Spleen (tissue), 11 donors: ENCODE data around the gene PDGFA. TPM values are rescaled to one million over a fixed set of nuclear protein-coding genes. Genes with fewer than 3 reads are reported as not detected.

Source experiments
- DNase-seq: peaks from one replicate; pipeline ENCODE4 v3.0.0-alpha.2; 2020
- H3K27ac ChIP-seq, 8 donors: fragments of 200-600 bp; sonication (generic) in 7 of 8; 1 replicate in 4 of 8; 2 replicates in 4 of 8; pipeline versions ENCODE4 v1.5.0 to v1.8.0; 2016 to 2021; ENCODE audit warnings: inconsistent platforms in 4 of 8, mild to moderate bottlenecking in 4 of 8, moderate library complexity in 1 of 8
- H3K27me3 ChIP-seq, 7 donors: fragments of 200-600 bp; sonication (generic) in 6 of 7; replicated peaks in 1 of 7; 1 replicate in 4 of 7; 2 replicates in 3 of 7; pipeline versions ENCODE4 v1.5.0 to v1.8.0; 2016 to 2021; ENCODE audit warnings: inconsistent platforms in 3 of 7, mild to moderate bottlenecking in 1 of 7
- H3K36me3 ChIP-seq, 6 donors: fragments of 200-600 bp; sonication (generic) in 5 of 6; 1 replicate in 4 of 6; 2 replicates in 2 of 6; pipeline versions ENCODE4 v1.5.0 to v1.8.0; 2016 to 2021; ENCODE audit warnings: inconsistent platforms in 2 of 6
- H3K4me1 ChIP-seq, 6 donors: fragments of 200-600 bp; sonication (generic) in 5 of 6; 1 replicate in 3 of 6; 2 replicates in 3 of 6; pipeline versions ENCODE4 v1.5.0 to v1.8.0; 2016 to 2021; ENCODE audit warnings: inconsistent platforms in 3 of 6
- H3K4me3 ChIP-seq, 8 donors: fragments of 200-600 bp; sonication (generic) in 7 of 8; 1 replicate in 4 of 8; 2 replicates in 4 of 8; pipeline versions ENCODE4 v1.5.0 to v1.8.0; 2016 to 2021; ENCODE audit warnings: inconsistent platforms in 4 of 8, mild to moderate bottlenecking in 4 of 8, moderate library complexity in 2 of 8
- H3K9me3 ChIP-seq, 8 donors: fragments of 200-600 bp; sonication (generic) in 7 of 8; 1 replicate in 4 of 8; 2 replicates in 4 of 8; pipeline versions ENCODE4 v1.5.0 to v1.8.0; 2016 to 2021; ENCODE audit warnings: inconsistent platforms in 4 of 8
- CTCF ChIP-seq, 11 experiments: fragments of 200-600 bp in 7 of 11; fragments of 450-650 bp in 4 of 11; sonication (generic) in 4 of 11; IDR thresholded peaks in 8 of 11; conservative IDR thresholded peaks in 3 of 11; 1 replicate in 7 of 11; 2 replicates in 4 of 11; pipeline versions ENCODE4 v1.4.0 to v1.8.0; 2016 to 2021; ENCODE audit warnings: antibody characterized with exemption in 11 of 11, inconsistent platforms in 4 of 11, mild to moderate bottlenecking in 1 of 11
- POLR2A ChIP-seq, 3 donors: fragments of 450-650 bp; IDR thresholded peaks; one replicate each; pipeline ENCODE4 v1.5.1; 2017; ENCODE audit warnings: antibody characterized with exemption in 3 of 3, mild to moderate bottlenecking in 1 of 3
- POLR2AphosphoS5 ChIP-seq, 3 donors: sonication (generic); formaldehyde crosslinking; IDR thresholded peaks; one replicate each; pipeline ENCODE4 v1.5.1; 2017; ENCODE audit warnings: antibody characterized with exemption in 3 of 3
- WGBS, 5 donors: extraction: QIAGEN DNeasy Blood & Tissue Kit in 3 of 5; methylation state at CpG; one replicate each; pipeline versions ENCODE4 v1.1.5 to v1.1.7; 2013 to 2018; 5-methylcytosine and 5-hydroxymethylcytosine counted together
- intact Hi-C: fragments of 100-400 bp; cut with DNase I; formaldehyde crosslinking; loops from one replicate; pipeline ENCODE4 v1.15.0; 2023; ENCODE audit warnings: low total_unique reads
- polyA plus RNA-seq, 3 donors: library from polyadenylated mRNA; stranded (reverse); fragments of 200-250 nt; gene quantifications; one replicate each; pipeline ENCODE4 v1.2.1, GENCODE V29; 2013
- total RNA-seq, 7 donors: library from RNA; depleted of rRNA in 3 of 7; stranded (reverse); fragments of >200 nt in 3 of 7; fragmentation: NEBNext Ultra II Directional in 4 of 7; extraction: Animal tissue kit (Norgen Biotek cat#: 25700) in 4 of 7; gene quantifications; one replicate each; pipeline versions ENCODE4 v1.1.0 to v1.2.1, GENCODE V29; 2016 to 2021
- donor health status: healthy with polysubstance abuse.
- donor health status: DM: no; HTN: no; CAD: no; lungs with moderate emphysema.
- donor health status: DM: no; HTN: no; CAD: no.
- donor health status: Bipolar disorder and iron deficiency.
- donor health status: healthy.
- donor health status: DM: no; HTN: no; CAD: no.
- donor health status: DM: yes; HTN: yes; CAD: no.

PDGFA gene
- total and polyA plus RNA-seq, 10 donors, result 6.1 to 49.5 (median 19.9) TPM

DNA sequence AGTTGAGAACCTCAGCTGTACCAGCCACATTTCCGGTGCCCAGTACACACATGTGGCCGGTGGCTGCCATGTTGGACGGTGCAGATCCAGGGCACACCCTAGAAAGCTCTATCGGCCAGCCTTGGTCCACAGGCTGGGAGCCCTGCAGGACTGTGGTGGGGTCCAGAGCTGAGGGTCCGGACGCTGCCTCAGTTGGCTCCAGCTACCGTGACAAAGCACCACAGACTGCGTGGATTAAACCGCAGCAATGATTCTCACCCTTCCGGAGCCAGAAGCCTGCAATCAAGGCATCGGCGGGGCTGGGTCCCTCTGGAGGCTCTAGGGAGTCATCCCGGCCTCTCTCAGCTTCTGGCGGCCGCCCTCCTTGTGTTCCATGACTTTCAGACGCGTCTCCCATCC lies 50.1 kb downstream of the PDGFA start:
- Histone ChIP-seq H3K27me3 (peaks cover 0 to 14% (median 0%) of the 10 kb centered on the region in 7 donors), H3K9me3 (peaks cover 0 to 16% (median 6%) of the 10 kb centered on the region in 8 donors), H3K36me3 (no peaks in the 10 kb centered on the region), H3K4me1 (peaks cover under 1 to 39% (median 24%) of the 10 kb centered on the region in 6 donors), H3K27ac (no peak overlapping the region), H3K4me3 (no peak overlapping the region)
- 92 to 96% (median 94%) methylated on average over 17 of the region's 17 CpGs for WGBS, 5 donors
- TF ChIP-seq POLR2AphosphoS5 (IDR thresholded peaks at IDR 0.05) (no peak), POLR2A (IDR thresholded peaks at IDR 0.05) (no peak), CTCF (IDR thresholded peaks at IDR 0.05 in 8 of 11, conservative IDR thresholded peaks at IDR 0.05 in 3 of 11) (no peak)
- intact Hi-C loops, result no loop called here
- DNase-seq, result peak; percentile 55

DNA sequence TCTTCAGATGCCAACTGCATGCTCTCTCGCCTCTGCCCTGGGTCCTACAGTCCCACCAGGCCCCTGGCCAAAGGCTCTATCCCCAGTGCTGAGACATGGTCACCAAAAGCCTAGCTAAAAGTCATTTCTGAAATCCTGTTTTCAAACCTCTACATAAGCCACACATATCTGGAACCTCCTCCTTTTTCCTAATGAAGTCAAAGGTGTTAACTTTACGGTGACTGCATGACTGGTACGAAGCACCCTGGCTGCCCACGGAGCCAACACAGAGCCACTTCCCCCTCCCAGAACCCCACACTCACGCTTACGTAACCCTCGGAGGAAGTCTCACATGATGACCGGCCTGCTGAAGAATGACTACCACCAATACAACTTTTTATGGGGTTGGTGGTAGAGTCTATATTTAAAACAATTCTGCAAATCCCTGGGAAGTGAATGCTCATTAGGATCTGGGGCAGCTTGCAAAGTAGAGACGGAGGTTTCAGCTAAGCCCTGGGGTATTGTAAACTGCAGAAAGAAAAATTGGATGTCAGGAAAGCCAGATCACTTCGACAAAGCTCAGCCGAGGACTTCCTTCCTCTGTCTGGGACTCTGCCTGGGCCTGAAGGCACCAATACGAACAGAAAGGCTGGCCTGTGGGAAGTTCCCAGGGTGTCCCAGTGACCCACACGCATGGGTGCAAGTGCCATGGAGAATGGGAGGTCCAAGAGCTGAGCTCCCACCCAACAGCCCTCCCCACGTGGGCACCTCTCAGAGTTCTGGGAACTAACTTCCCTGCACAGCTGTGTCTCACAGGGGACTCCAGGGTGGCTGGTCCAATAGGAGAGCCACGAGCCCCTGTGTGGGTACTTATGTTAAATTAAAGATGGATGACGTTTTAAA lies 50.7 kb downstream of the PDGFA start:
- WGBS, 5 donors, result 33 to 43% (median 37%) methylated on average over 16 of the region's 16 CpGs
- Histone ChIP-seq H3K4me3 (no peak overlapping the region), H3K4me1 (peaks cover 4 to 46% (median 28%) of the 10 kb centered on the region in 6 donors), H3K36me3 (no peaks in the 10 kb centered on the region), H3K9me3 (peaks cover 0 to 10% (median 0%) of the 10 kb centered on the region in 8 donors), H3K27me3 (peaks cover 0 to 14% (median 0%) of the 10 kb centered on the region in 7 donors), H3K27ac (peak overlapping the region in 1 of 8 donors; percentile 26)
- DNase-seq, result peak; percentile 41
- intact Hi-C loops, result no loop called here
- TF ChIP-seq POLR2A (IDR thresholded peaks at IDR 0.05) (no peak), POLR2AphosphoS5 (IDR thresholded peaks at IDR 0.05) (no peak), CTCF (IDR thresholded peaks at IDR 0.05 in 8 of 11, conservative IDR thresholded peaks at IDR 0.05 in 3 of 11) (no peak)

DNA sequence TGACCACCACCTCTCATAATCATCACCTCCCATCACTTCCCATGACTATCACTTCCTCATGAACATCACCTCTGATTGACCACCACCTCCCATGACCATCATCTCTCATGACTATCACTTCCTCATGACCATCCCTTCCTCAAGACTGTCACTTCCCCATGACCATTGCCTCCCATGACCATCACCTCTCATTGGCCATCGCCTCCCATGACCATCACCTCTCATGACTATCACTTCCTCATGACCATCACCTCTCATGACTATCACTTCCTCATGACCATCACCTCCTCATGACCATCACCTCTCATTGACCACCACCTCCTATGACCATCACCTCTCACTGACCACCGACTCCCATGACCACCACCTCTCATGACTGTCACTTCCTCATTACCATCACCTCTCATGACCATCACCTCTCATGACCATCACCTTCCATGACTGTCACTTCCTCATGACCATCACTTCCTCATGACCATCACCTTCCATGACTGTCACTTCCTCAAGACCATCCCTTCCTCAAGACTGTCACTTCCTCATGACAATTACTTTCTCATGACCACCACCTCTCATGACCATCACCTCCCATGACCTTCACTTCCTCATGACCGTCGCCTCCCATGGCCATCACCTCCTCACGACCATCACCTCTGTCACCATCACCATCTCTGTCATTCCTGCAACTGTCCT lies 51.6 kb downstream of the PDGFA start:
- Histone ChIP-seq H3K36me3 (no peaks in the 10 kb centered on the region), H3K9me3 (peaks cover 0 to 7% (median 0%) of the 10 kb centered on the region in 8 donors), H3K4me3 (no peak overlapping the region), H3K4me1 (peaks cover 4 to 55% (median 32%) of the 10 kb centered on the region in 6 donors), H3K27me3 (peaks cover 0 to 10% (median 0%) of the 10 kb centered on the region in 7 donors), H3K27ac (peak overlapping the region in 2 of 8 donors; percentile 26 to 39)
- TF ChIP-seq CTCF (IDR thresholded peaks at IDR 0.05 in 8 of 11, conservative IDR thresholded peaks at IDR 0.05 in 3 of 11), result no peak
- TF ChIP-seq POLR2A (IDR thresholded peaks at IDR 0.05), result no peak
- TF ChIP-seq POLR2AphosphoS5 (IDR thresholded peaks at IDR 0.05), result no peak
- intact Hi-C loops, result no loop called here
- no peak for DNase-seq
- 68 to 81% (median 78%) methylated on average over 5 of the region's 5 CpGs for WGBS, 5 donors
